ENCODE data around the gene HNF1B.

DNA sequence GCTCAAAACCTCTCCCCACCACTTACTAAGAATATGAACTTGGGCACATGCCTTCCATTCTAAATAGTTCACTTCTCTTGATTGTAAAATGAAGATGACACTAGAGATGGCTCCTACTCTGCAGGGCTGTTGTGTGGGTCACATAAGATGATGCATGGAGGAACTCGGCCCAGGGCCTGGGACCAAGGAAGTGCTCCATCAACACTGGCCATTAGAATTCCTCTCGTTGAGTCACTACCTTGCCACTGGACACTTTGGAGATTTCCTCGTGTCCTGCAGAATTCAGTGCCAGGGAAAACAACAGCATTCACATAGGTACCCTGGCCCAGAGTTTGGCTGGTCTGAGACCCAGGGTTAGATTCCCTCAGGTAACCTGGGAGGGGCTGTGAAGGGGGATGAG, 18.6 kb downstream of the HNF1B start:
- TF ChIP-seq POLR2A (IDR thresholded peaks at IDR 0.05; ENCODE audit: low read depth, low read length) (no peak), POLR2AphosphoS5 (IDR thresholded peaks at IDR 0.05; ENCODE audit: insufficient read depth, low read depth, low read length) (no peak), MAX (IDR thresholded peaks at IDR 0.05; ENCODE audit: insufficient read depth, insufficient read length) (no peak)
- TF ChIP-seq, protein P1, sequence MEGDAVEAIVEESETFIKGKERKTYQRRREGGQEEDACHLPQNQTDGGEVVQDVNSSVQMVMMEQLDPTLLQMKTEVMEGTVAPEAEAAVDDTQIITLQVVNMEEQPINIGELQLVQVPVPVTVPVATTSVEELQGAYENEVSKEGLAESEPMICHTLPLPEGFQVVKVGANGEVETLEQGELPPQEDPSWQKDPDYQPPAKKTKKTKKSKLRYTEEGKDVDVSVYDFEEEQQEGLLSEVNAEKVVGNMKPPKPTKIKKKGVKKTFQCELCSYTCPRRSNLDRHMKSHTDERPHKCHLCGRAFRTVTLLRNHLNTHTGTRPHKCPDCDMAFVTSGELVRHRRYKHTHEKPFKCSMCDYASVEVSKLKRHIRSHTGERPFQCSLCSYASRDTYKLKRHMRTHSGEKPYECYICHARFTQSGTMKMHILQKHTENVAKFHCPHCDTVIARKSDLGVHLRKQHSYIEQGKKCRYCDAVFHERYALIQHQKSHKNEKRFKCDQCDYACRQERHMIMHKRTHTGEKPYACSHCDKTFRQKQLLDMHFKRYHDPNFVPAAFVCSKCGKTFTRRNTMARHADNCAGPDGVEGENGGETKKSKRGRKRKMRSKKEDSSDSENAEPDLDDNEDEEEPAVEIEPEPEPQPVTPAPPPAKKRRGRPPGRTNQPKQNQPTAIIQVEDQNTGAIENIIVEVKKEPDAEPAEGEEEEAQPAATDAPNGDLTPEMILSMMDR (IDR thresholded peaks at IDR 0.05; ENCODE audit: extremely low read depth in 1 of 2, insufficient read depth in 1 of 2, low read depth in 1 of 2, low read length in 2 of 2): no peak

Measured in endothelial cell of umbilical vein (primary cell).